Chondrocyte (in vitro differentiated cells): ENCODE data around the gene LAMA1. TPM values are rescaled to one million over a fixed set of nuclear protein-coding genes. Genes with fewer than 3 reads are reported as not detected.

Experiments used
- DNase-seq: peaks from one replicate; pipeline ENCODE4 v3.0.0; 2021; ENCODE audit warnings: mixed read lengths, low spot score
- H3K27ac Mint-ChIP-seq: one replicate; pipeline ENCODE4 v1.8.0; 2021; ENCODE audit warnings: mild to moderate bottlenecking, moderate library complexity, mixed read lengths; ENCODE audit not compliant: unreplicated experiment
- H3K27me3 Mint-ChIP-seq: 2 replicates; pipeline ENCODE4 v1.8.0; 2021; ENCODE audit warnings: low read depth, mixed read lengths
- H3K36me3 Mint-ChIP-seq: 2 replicates; pipeline ENCODE4 v1.8.0; 2021; ENCODE audit warnings: low read depth, mixed read lengths
- H3K4me1 Mint-ChIP-seq: 2 replicates; pipeline ENCODE4 v1.8.0; 2021; ENCODE audit warnings: low read depth, mild to moderate bottlenecking, mixed read lengths
- H3K4me3 Mint-ChIP-seq: one replicate; pipeline ENCODE4 v1.8.0; 2021; ENCODE audit warnings: mild to moderate bottlenecking, moderate library complexity, mixed read lengths; ENCODE audit not compliant: unreplicated experiment
- H3K9me3 Mint-ChIP-seq: 2 replicates; pipeline ENCODE4 v1.8.0; 2021; ENCODE audit warnings: low read depth, mixed read lengths
- total RNA-seq: library from RNA; stranded (reverse); gene quantifications from 3 replicates; pipeline ENCODE4 v1.2.1, GENCODE V29; 2021
- TF ChIP-seq, protein P1 (sequence below): fragments of 200-600 bp; sonication (generic); IDR thresholded peaks from 2 replicates; pipeline ENCODE4 v1.5.0; 2021; ENCODE audit warnings: antibody characterized with exemption, mild to moderate bottlenecking, moderate library complexity

LAMA1 gene
- total RNA-seq, 1 donor from 2014 or later = 2.3 TPM

DNA sequence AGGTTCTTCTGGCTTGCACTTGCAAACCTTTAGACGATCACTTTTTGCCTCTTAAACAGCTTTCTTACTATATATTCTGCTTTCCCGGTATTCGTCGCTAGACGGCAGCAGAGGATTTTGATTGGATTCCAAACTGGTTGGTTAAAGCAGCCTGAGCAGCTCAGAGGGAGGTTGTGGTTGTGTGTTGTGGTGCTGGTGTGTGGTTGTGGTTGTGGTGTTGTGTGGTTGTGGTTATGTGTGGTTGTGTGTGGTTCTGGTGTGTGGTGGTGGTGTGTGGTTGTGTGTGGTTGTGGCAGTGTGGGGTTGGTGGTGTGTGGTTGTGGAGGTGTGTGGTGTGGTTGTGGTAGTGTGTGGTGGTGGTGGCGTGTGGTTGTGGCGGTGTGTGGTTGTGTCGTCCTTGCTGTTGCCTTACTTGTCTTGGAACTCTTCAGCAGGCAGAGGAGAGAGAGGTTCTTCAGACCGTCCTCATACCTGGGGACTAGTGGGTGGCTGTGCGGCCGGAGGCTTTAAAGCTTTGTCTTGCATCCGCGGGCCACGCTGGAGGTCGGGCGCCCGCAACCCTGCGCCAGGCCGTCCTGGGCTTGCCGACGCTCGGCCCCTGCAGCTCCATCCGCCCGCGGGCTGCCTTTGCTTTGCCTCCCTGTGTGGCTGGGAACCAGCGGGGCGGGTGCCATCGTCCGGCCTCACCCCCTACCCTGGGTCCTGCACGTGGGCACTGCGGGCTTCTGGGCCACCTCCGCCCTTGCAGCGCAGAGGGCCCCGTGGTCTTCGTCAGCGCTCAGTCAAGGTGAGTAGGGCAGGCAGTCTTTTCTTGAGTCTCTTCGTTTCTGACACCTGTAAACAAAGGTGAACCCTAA is 197.3 kb downstream of the LAMA1 start:
- H3K4me1 Mint-ChIP-seq = peaks cover 6% of the 10 kb centered on the region
- H3K36me3 Mint-ChIP-seq = peaks cover 5% of the 10 kb centered on the region
- no peak overlapping the region for H3K4me3 Mint-ChIP-seq
- TF ChIP-seq, protein P1, sequence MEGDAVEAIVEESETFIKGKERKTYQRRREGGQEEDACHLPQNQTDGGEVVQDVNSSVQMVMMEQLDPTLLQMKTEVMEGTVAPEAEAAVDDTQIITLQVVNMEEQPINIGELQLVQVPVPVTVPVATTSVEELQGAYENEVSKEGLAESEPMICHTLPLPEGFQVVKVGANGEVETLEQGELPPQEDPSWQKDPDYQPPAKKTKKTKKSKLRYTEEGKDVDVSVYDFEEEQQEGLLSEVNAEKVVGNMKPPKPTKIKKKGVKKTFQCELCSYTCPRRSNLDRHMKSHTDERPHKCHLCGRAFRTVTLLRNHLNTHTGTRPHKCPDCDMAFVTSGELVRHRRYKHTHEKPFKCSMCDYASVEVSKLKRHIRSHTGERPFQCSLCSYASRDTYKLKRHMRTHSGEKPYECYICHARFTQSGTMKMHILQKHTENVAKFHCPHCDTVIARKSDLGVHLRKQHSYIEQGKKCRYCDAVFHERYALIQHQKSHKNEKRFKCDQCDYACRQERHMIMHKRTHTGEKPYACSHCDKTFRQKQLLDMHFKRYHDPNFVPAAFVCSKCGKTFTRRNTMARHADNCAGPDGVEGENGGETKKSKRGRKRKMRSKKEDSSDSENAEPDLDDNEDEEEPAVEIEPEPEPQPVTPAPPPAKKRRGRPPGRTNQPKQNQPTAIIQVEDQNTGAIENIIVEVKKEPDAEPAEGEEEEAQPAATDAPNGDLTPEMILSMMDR = peak; percentile 87
- DNase-seq = no peak
- H3K9me3 Mint-ChIP-seq = peaks cover 4% of the 10 kb centered on the region
- no peak overlapping the region for H3K27ac Mint-ChIP-seq
- H3K27me3 Mint-ChIP-seq = no peaks in the 10 kb centered on the region

DNA sequence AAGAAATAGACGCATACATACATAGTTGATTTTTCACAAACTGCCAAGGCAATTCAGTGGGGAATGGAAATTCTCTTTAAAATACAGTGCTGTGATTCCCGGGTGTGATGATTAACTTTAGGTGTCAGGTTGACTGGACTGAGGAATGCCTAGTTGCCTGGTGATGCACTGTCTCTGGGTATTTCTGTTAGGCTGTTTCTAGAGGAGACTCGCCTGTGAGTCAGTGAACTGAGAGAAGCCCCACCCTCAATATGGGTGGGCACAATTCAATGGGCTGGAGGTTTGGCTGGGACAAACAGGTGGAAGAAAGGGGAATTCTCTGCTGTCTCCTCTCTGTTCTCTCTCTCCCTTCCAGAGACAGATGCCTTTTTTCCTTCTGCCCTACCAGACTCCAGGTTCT is 200.5 kb downstream of the LAMA1 start:
- no peaks in the 10 kb centered on the region for H3K9me3 Mint-ChIP-seq
- H3K4me3 Mint-ChIP-seq = no peak overlapping the region
- no peaks in the 10 kb centered on the region for H3K4me1 Mint-ChIP-seq
- H3K36me3 Mint-ChIP-seq = peaks cover 9% of the 10 kb centered on the region
- DNase-seq = no peak
- no peaks in the 10 kb centered on the region for H3K27me3 Mint-ChIP-seq
- H3K27ac Mint-ChIP-seq = no peak overlapping the region
- TF ChIP-seq, protein P1 = no peak

DNA sequence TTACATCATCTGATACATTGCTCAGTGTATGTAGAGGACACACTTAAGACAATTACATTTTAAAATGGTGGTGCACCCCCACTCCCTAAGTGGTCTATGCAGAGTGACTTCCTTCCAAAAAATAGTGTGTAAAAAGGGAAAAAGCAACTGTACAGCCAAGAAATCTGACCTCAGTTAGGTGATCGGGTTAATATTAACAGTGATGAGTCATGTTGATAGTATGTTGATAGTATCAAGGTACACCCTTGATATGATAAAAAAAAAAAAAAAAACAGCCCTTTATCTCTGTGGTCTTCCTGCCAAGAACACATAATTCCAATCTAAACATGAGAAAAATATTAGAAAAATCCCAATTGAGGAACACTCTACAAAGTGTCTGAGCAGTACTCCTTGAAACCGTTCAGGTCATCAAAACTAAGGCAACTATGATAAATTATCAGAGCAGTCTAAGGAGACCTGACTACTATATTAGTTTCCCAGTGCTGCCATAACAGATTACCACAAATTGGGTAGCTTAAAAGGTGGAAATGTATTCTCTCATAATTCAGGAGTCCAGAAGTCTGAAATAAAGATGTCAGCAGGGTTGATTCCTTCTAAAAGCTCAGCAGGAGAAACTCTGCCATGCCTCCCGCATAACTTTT is 216.2 kb downstream of the LAMA1 start:
- Mint-ChIP-seq H3K4me1 (no peaks in the 10 kb centered on the region), H3K36me3 (peaks cover 33% of the 10 kb centered on the region), H3K27me3 (no peaks in the 10 kb centered on the region), H3K9me3 (peaks cover 30% of the 10 kb centered on the region), H3K4me3 (no peak overlapping the region), H3K27ac (no peak overlapping the region)
- no peak for DNase-seq
- TF ChIP-seq, protein P1 = no peak

DNA sequence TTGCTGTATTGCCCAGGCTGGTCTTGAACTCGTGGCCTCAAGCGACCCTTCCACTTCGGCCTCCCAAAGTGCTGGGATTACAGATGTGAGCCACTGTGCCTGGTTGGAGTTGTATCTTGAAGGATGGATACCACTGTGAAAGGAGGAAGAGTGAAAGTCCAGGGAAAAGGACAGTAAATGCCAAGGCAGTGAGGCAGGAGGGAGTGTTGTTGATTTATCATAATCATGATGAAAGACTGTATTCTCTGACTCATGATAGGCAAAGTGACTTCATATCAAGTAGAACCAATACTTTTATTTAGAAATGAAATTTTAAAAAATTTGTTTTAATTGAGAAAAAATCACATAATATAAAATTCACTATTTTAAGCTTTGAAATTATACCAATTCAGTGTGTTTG is 225.8 kb downstream of the LAMA1 start:
- TF ChIP-seq, protein P1 = no peak
- Mint-ChIP-seq H3K4me3 (no peak overlapping the region), H3K27ac (no peak overlapping the region), H3K36me3 (peaks cover 23% of the 10 kb centered on the region), H3K27me3 (no peaks in the 10 kb centered on the region), H3K4me1 (no peaks in the 10 kb centered on the region), H3K9me3 (no peaks in the 10 kb centered on the region)
- no peak for DNase-seq

Other genes starting within 250 kb of the LAMA1 start
- gene LRRC30, start 113.3 kb upstream of the LAMA1 start, total RNA-seq = not detected in 3 replicates